GM21619 (cell line): ENCODE results near the gene DKC1.

ENCODE experiments used
- ATAC-seq: cut with Tn5 transposase; IDR thresholded peaks from one replicate; pipeline ENCODE4 v1.9.1; 2021; ENCODE audit not compliant: unreplicated experiment

Gene DKC1

GRCh38 chrX:154762537-154763296, at the start of gene DKC1:
DKC1 (plus strand) TSS chrX:154762864; CDS start chrX:154762966, 102 bp downstream.
- peak; percentile 83 for ATAC-seq

- no peak for ATAC-seq
Measured at GRCh38 chrX:154714925-154715324, 47.7 kb upstream of the DKC1 start.

GRCh38 chrX:154715825-154716224, 46.8 kb upstream of the DKC1 start:
- no peak for ATAC-seq

GRCh38 chrX:154717824-154718223, 44.8 kb upstream of the DKC1 start:
- no peak for ATAC-seq

- ATAC-seq, result no peak
Measured at GRCh38 chrX:154718616-154719015, 44.0 kb upstream of the DKC1 start.

GRCh38 chrX:154719132-154719675, 43.5 kb upstream of the DKC1 start:
- ATAC-seq, result no peak

- ATAC-seq, result no peak
Measured at GRCh38 chrX:154720067-154720466, 42.6 kb upstream of the DKC1 start.

- ATAC-seq, result no peak
Measured at GRCh38 chrX:154721155-154721554, 41.5 kb upstream of the DKC1 start.

- peak; percentile 52 for ATAC-seq
Measured at GRCh38 chrX:154724993-154725756, 37.5 kb upstream of the DKC1 start.

GRCh38 chrX:154727418-154727817, 35.2 kb upstream of the DKC1 start:
- ATAC-seq, result no peak

- ATAC-seq, result no peak
Measured at GRCh38 chrX:154727871-154728270, 34.8 kb upstream of the DKC1 start.

GRCh38 chrX:154728431-154729190, 34.1 kb upstream of the DKC1 start:
- ATAC-seq, result no peak

- no peak for ATAC-seq
Measured at GRCh38 chrX:154729439-154729838, 33.2 kb upstream of the DKC1 start.

- no peak for ATAC-seq
Measured at GRCh38 chrX:154730253-154730891, 32.3 kb upstream of the DKC1 start.

GRCh38 chrX:154731184-154731583, 31.5 kb upstream of the DKC1 start:
- no peak for ATAC-seq

- no peak for ATAC-seq
Measured at GRCh38 chrX:154731881-154732280, 30.8 kb upstream of the DKC1 start.

- no peak for ATAC-seq
Measured at GRCh38 chrX:154732421-154733065, 30.1 kb upstream of the DKC1 start.

GRCh38 chrX:154733066-154733425, 29.6 kb upstream of the DKC1 start:
- no peak for ATAC-seq

- ATAC-seq, result no peak
Measured at GRCh38 chrX:154734061-154734781, 28.4 kb upstream of the DKC1 start.
